Astrocyte of the spinal cord (primary cell): Measurements from ENCODE around the gene BRD2.

ENCODE experiments used
- DNase-seq: peaks from one replicate; pipeline ENCODE4 v3.0.0; 2011; ENCODE audit warnings: low read depth, low spot score
- H3K4me3 ChIP-seq: 2 replicates; pipeline ENCODE4 v1.5.1; 2011; ENCODE audit warnings: low read depth, mild to moderate bottlenecking, low read length, moderate library complexity
- CTCF ChIP-seq: IDR thresholded peaks from 2 replicates; pipeline ENCODE4 v1.5.1; 2012; ENCODE audit warnings: low read depth, mild to moderate bottlenecking, low read length, inconsistent platforms
- in situ Hi-C: cut with HindIII; loops from 2 replicates; pipeline ENCODE4 v1.10.0; 2017; ENCODE audit warnings: low sequenced_read_pairs

BRD2 gene

DNA sequence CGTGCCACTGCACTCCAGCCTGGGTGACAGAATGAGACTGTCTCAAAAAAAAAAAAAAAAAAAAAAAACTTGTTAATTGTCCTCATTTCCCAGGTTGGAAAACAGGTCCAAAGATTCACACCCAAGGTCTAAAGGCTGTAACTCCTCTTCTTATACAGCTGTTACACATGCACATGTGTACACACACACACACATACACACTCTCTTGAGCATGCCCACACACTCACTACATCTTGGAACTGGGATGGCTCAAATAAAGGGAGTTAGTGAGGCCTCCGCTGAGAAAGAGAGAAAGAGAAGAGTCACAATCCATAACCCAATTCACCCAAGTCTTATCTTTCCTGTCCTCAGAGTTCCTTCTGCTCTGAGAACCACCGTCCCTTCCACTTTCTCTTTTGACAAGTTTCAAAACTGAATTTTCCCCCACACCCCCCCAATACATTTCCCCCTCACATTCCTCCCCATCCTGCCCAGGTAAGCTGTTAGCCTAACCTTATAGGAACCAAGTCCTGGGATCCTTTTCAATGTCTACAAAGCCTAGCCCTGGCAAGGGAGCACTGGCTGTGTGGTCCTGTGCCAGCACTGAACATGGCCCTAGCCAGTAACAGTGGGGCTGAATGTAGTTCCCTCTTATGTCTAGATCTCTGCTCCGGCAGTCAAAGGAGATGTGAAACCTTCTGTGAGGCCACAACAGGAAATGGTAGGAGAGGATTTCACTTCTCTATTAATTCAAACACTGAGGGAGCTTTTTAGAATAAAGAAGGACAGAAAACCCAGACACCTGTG, 24.3 kb upstream of the BRD2 start:
- no peak for TF ChIP-seq CTCF
- no peak overlapping the region for H3K4me3 ChIP-seq
- in situ Hi-C loops: no loop called here
- no peak for DNase-seq

GRCh38 chr6:32945108-32945760, 23.2 kb upstream of the BRD2 start:
- in situ Hi-C loops: no loop called here
- TF ChIP-seq CTCF: no peak
- no peak for DNase-seq
- no peak overlapping the region for H3K4me3 ChIP-seq

DNA sequence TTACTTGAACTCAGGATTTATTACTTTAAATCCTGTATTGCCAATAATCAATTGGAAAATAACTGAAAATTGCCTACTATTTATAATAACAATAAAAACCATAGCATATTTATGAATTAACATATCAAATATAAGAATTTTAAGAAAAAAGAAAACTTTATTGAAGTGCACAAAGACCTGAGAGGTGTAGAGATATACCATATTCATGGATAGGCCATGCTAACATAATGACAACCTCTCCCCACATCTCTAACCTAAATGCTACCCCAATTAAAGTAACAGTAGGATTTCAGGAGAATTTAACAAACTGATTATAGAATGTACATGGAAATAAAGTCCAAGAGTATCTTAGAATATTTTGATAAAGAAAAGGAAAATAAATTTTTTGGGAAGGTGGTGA, 22.4 kb upstream of the BRD2 start:
- TF ChIP-seq CTCF: no peak
- no peak overlapping the region for H3K4me3 ChIP-seq
- DNase-seq: no peak
- in situ Hi-C loops: no loop called here

GRCh38 chr6:32946893-32947292, 21.5 kb upstream of the BRD2 start:
- in situ Hi-C loops: no loop called here
- no peak overlapping the region for H3K4me3 ChIP-seq
- no peak for DNase-seq
- no peak for TF ChIP-seq CTCF

- peak; percentile 47 for TF ChIP-seq CTCF
- in situ Hi-C loops: no loop called here
- peak; percentile 28 for DNase-seq
- H3K4me3 ChIP-seq: no peak overlapping the region
Measured at GRCh38 chr6:32947552-32948465, 20.6 kb upstream of the BRD2 start.

DNA sequence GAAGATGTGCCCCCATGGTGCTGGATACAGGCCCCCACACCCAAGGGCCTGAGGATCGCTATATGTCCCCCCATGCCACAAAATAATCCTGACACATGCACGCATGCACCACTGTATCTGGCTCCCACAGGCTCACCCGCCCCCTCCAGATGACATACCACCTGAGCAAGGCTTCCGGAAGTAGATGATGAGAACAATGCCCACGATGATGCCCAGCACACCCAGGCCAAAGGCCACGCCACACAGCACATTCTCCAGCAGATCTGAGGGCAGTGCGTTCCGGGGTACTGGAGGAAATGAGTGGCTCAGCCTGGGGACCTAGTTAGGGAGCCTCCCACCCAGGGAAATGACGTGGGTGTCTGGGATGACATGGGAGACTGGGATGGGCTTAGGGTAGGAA, 19.3 kb upstream of the BRD2 start:
- no peak for DNase-seq
- no peak overlapping the region for H3K4me3 ChIP-seq
- no peak for TF ChIP-seq CTCF
- in situ Hi-C loops: no loop called here
